Stomach (tissue), 19 donors: ENCODE data around the gene NRF1. TPM values are rescaled to one million over a fixed set of nuclear protein-coding genes. Genes with fewer than 3 reads are reported as not detected.
A peak's percentile ranks its signal among the peaks of the same experiment; 100 is the strongest.
"Not testable (repeated sequence)": the region's sequence is repeated elsewhere in the genome, so short reads cannot be mapped to it uniquely, and the experiment has no call there.

Source experiments
- DNase-seq, 2 donors: peaks; one replicate each; pipeline versions ENCODE4 v3.0.0 to v3.0.0-alpha.2; 2013 to 2019
- H3K27ac ChIP-seq, 5 donors: fragments of 200-600 bp in 4 of 5; sonication (generic) in 4 of 5; one replicate each; pipeline ENCODE4 v1.5.1; 2013 to 2019; ENCODE audit warnings: mild to moderate bottlenecking in 1 of 5, moderate library complexity in 1 of 5
- H3K27me3 ChIP-seq, 3 donors: fragments of 200-600 bp; sonication (generic); one replicate each; pipeline ENCODE4 v1.5.1; 2017 to 2019; ENCODE audit warnings: mixed run types in 1 of 3
- H3K36me3 ChIP-seq, 4 donors: fragments of 200-600 bp; sonication (generic); 1 replicate in 3 of 4; 2 replicates in 1 of 4; pipeline ENCODE4 v1.5.1; 2016 to 2019
- H3K4me1 ChIP-seq, 4 donors: fragments of 200-600 bp; sonication (generic); one replicate each; pipeline ENCODE4 v1.5.1; 2016 to 2019
- H3K4me3 ChIP-seq, 4 donors: fragments of 200-600 bp; sonication (generic) in 3 of 4; one replicate each; pipeline ENCODE4 v1.5.1; 2016 to 2019; ENCODE audit warnings: mild to moderate bottlenecking in 1 of 4
- H3K9me3 ChIP-seq, 4 donors: fragments of 200-600 bp; sonication (generic); one replicate each; pipeline ENCODE4 v1.5.1; 2016 to 2019
- EP300 ChIP-seq: sonication (generic); formaldehyde crosslinking; IDR thresholded peaks from one replicate; pipeline ENCODE4 v1.6.1; 2017; ENCODE audit warnings: antibody characterized with exemption
- POLR2A ChIP-seq, 4 donors: fragments of 450-650 bp; IDR thresholded peaks; one replicate each; pipeline ENCODE4 v1.6.1; 2016; ENCODE audit warnings: antibody characterized with exemption in 4 of 4, control low read depth in 2 of 4, mild to moderate bottlenecking in 1 of 4, moderate library complexity in 1 of 4
- POLR2AphosphoS5 ChIP-seq, 3 donors: sonication (generic); formaldehyde crosslinking; IDR thresholded peaks; one replicate each; pipeline ENCODE4 v1.6.1; 2016; ENCODE audit warnings: antibody characterized with exemption in 3 of 3
- WGBS, 5 donors: extraction: QIAGEN DNeasy Blood & Tissue Kit in 3 of 5; methylation state at CpG; one replicate each; pipeline versions ENCODE4 v1.1.5 to v1.1.7; 2013 to 2018; 5-methylcytosine and 5-hydroxymethylcytosine counted together
- intact Hi-C: fragments of 100-400 bp; cut with DNase I; formaldehyde crosslinking; loops from one replicate; pipeline ENCODE4 v1.15.1; 2023; ENCODE audit warnings: low total_unique reads
- long read RNA-seq, 10 donors: transcript quantifications; one replicate each; lab custom pipeline, GENCODE V29; 2026
- polyA plus RNA-seq, 3 donors: library from polyadenylated mRNA; stranded (reverse); fragments of 200-250 nt; gene quantifications; one replicate each; pipeline ENCODE4 v1.2.3, GENCODE V29; 2013
- total RNA-seq, 5 donors: library from RNA; depleted of rRNA; stranded (reverse); fragments of >200 nt; gene quantifications; one replicate each; pipeline versions ENCODE4 v1.1.0 to v1.2.3, GENCODE V29; 2014 to 2016
- TF ChIP-seq, protein P1 (sequence below), 7 experiments: fragments of 450-650 bp in 4 of 7; fragments of 200-600 bp in 3 of 7; sonication (generic) in 3 of 7; IDR thresholded peaks; one replicate each; pipeline ENCODE4 v1.5.1; 2016 to 2019; ENCODE audit warnings: antibody characterized with exemption in 7 of 7, control low read depth in 2 of 7, mild to moderate bottlenecking in 1 of 7
- donor health status: healthy with polysubstance abuse.
- donor health status: Bipolar disorder and iron deficiency.
- donor health status: healthy.

Gene NRF1
- total RNA-seq (10 to 100 TPM in 4 of 5 donors, 1 to 10 TPM in 1; 3.2 to 58.3 (median 18.9) TPM), polyA plus RNA-seq (1 to 10 TPM; 4.6 to 8.1 (median 5.0) TPM)
- long read RNA-seq, donor 1, partial matches to known transcripts = 0 of 1 reads
- long read RNA-seq, donor 1, other reads (novel, unspliced or antisense) = 0 of 1 reads
- long read RNA-seq, donor 2 = 0 reads
- long read RNA-seq, donor 3 = 0 reads
- long read RNA-seq, donor 4 = 0 reads
- long read RNA-seq, donor 5, partial matches to known transcripts = 0 of 1 reads
- long read RNA-seq, donor 5, other reads (novel, unspliced or antisense) = 0 of 1 reads
- long read RNA-seq, donor 6, partial matches to known transcripts = 6 of 11 reads
- long read RNA-seq, donor 6, other reads (novel, unspliced or antisense) = 0 of 11 reads
- long read RNA-seq, donor 7, partial matches to known transcripts = 0 of 1 reads
- long read RNA-seq, donor 7, other reads (novel, unspliced or antisense) = 0 of 1 reads
- long read RNA-seq, donor 8, partial matches to known transcripts = 0 of 5 reads
- long read RNA-seq, donor 8, other reads (novel, unspliced or antisense) = 0 of 5 reads
- long read RNA-seq, donor 9, partial matches to known transcripts = 5 of 8 reads
- long read RNA-seq, donor 9, other reads (novel, unspliced or antisense) = 0 of 8 reads
- long read RNA-seq, donor 10, partial matches to known transcripts = 0 of 1 reads
- long read RNA-seq, donor 10, other reads (novel, unspliced or antisense) = 0 of 1 reads

DNA sequence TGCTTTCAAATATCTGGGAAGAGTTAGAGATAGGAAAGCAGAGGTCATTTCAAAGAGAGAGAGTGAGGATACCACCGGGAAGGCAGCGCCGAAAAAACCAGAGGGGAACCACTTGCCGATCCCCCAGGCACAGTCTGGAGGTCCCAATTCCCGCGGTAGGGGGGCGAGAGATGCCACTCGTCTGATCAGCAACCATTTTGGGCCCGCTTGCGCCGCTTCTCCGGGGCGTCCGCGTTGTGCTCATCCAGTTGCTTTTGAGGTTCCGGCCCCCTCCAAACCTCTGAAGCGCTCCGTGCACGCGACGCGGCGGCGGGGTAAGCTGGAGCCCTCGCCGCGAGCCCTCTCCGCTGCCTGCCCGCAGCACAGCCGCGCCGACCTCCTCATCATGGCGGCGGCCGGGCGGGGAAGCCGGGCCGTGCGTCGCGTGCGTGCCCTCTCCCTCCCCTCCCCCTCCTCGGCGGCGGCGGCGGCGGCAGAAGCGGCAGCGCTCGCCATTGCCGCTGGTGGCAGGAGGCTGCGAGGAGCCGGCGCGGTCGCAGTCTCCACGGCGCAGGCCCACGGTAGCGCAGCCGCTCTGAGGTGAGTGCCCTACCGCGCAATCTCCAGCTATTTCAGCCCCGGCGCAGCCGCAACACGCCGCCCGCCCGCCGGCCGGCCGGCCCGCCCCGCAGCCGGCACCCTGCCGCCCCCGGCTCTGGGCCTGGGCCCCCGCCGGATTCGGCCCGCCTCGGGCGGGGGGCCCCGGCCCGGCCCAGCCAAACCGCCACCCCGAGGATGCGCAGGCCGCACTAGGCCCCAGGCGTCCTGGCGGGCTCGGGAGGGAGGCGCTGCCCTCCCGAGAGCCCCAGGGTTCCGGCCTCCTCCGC, at the start of gene NRF1:
TSS of gene NRF1 (plus strand) at position 475 of the 866 bp plus-strand sequence. CDS start 45,632 bp downstream, outside the sequence.
- peaks cover 0 to 13% (median 4%) of the 10 kb centered on the region in 4 donors for H3K36me3 ChIP-seq
- H3K27ac ChIP-seq = peak within 1 kb of the TSS; percentile 95 to 98 (median 95)
- H3K4me3 ChIP-seq = peak within 1 kb of the TSS; percentile 76 to 95 (median 86)
- H3K4me1 ChIP-seq = peaks cover 11 to 63% (median 43%) of the 10 kb centered on the region in 4 donors
- intact Hi-C loops = no loop called here
- TF ChIP-seq EP300 = no peak
- TF ChIP-seq POLR2AphosphoS5 (IDR thresholded peaks at IDR 0.05) = peak; percentile 67 to 91 (median 89)
- TF ChIP-seq POLR2A (IDR thresholded peaks at IDR 0.05) = no peak
- TF ChIP-seq, protein P1, sequence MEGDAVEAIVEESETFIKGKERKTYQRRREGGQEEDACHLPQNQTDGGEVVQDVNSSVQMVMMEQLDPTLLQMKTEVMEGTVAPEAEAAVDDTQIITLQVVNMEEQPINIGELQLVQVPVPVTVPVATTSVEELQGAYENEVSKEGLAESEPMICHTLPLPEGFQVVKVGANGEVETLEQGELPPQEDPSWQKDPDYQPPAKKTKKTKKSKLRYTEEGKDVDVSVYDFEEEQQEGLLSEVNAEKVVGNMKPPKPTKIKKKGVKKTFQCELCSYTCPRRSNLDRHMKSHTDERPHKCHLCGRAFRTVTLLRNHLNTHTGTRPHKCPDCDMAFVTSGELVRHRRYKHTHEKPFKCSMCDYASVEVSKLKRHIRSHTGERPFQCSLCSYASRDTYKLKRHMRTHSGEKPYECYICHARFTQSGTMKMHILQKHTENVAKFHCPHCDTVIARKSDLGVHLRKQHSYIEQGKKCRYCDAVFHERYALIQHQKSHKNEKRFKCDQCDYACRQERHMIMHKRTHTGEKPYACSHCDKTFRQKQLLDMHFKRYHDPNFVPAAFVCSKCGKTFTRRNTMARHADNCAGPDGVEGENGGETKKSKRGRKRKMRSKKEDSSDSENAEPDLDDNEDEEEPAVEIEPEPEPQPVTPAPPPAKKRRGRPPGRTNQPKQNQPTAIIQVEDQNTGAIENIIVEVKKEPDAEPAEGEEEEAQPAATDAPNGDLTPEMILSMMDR (IDR thresholded peaks at IDR 0.05) = peak in 3 of 7 experiments; percentile 18 to 28 (median 24)
- WGBS, 5 donors = 0 to 1% (median 0%) methylated on average over 21 to 98 of the region's 98 CpGs
- no peaks in the 10 kb centered on the region for H3K27me3 ChIP-seq
- no peaks in the 10 kb centered on the region for H3K9me3 ChIP-seq
- DNase-seq = peak; percentile 90 to 98

DNA sequence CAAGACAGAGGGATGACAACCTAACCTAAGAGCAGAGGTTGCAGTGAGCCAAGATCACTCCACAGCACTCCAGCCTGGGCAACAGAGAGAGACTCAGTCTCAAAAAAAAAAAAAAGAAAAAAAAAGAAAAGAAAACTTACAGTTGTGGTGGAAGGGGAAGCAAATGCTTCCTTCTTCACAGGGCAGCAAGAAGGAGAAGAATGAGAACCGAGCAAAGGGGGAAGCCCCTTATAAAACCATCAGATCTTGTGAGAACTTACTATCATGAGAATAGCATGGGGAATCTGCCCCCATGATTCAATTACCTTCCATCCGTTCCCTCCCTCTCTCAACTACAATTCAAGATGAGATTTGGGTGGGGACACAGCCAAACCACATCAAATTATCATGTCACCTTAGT, 45.2 kb upstream of the NRF1 start:
- H3K4me1 ChIP-seq, H3K4me3 ChIP-seq, H3K27ac ChIP-seq, DNase-seq, H3K9me3 ChIP-seq, intact Hi-C loops, H3K36me3 ChIP-seq: not testable (repeated sequence)
- WGBS, 5 donors = 56 to 72% (median 69%) methylated on average over 2 of the region's 2 CpGs
- peaks cover 0 to 14% (median 0%) of the 10 kb centered on the region in 3 donors for H3K27me3 ChIP-seq

DNA sequence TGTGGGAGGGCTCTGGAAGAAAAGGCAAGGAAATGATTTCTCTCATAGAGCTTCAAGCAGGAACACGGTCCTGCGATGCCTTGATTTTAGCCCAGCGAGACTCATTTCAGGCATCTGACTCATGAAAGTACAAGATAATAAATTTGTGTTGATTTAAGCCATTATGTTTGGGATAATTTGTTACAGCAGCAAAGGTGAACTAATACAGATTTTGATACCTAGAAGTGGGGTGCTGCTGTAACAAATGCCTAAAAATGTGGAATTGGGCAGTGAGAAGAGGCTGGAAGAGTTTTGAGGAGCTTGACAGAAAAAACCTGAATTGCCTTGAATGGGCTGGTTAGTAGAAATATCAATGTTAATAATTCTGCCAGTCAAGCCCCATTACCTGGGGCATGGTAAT, 44.1 kb upstream of the NRF1 start:
- no peak overlapping the region for H3K4me3 ChIP-seq
- no peaks in the 10 kb centered on the region for H3K36me3 ChIP-seq
- no peak overlapping the region for H3K27ac ChIP-seq
- no peaks in the 10 kb centered on the region for H3K4me1 ChIP-seq
- WGBS, 5 donors = 93 to 100% (median 96%) methylated on average over 3 of the region's 3 CpGs
- peaks cover 0 to 5% (median 0%) of the 10 kb centered on the region in 4 donors for H3K9me3 ChIP-seq
- intact Hi-C loops = no loop called here
- peaks cover 0 to 14% (median 0%) of the 10 kb centered on the region in 3 donors for H3K27me3 ChIP-seq
- no peak for TF ChIP-seq POLR2AphosphoS5 (IDR thresholded peaks at IDR 0.05)
- no peak for TF ChIP-seq POLR2A (IDR thresholded peaks at IDR 0.05)
- TF ChIP-seq, protein P1 (IDR thresholded peaks at IDR 0.05) = no peak
- no peak for TF ChIP-seq EP300
- DNase-seq = no peak

DNA sequence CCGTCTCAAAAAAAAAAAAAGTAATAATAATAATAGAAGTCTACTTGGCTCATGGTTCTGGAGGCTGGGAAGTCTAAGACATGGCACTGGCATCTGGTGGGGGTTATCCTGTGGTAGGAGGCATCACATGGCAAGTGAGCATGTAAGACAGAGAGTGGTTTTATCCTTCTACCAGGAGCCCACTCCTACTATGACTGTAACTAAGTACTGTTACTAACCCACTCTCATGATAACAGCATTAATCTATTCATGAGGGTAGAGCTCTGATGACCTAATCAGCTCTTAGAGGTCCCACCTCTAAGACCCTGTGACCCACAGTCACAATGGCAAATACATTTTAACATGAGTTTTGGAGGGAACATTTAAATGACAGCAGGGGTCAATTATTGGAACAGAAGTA, 43.3 kb upstream of the NRF1 start:
- peaks cover 0 to 5% (median 0%) of the 10 kb centered on the region in 4 donors for H3K9me3 ChIP-seq
- no peak overlapping the region for H3K4me3 ChIP-seq
- TF ChIP-seq POLR2AphosphoS5 (IDR thresholded peaks at IDR 0.05) (no peak), POLR2A (IDR thresholded peaks at IDR 0.05) (no peak), EP300 (no peak)
- TF ChIP-seq, protein P1 (IDR thresholded peaks at IDR 0.05) = no peak

More for the DNA sequence above, 43.3 kb upstream of the NRF1 start:
- H3K27me3 ChIP-seq = peaks cover 0 to 14% (median 0%) of the 10 kb centered on the region in 3 donors
- H3K27ac ChIP-seq = no peak overlapping the region
- WGBS, 5 donors = 43 to 95% (median 67%) methylated on average over 1 of the region's 1 CpG
- no peaks in the 10 kb centered on the region for H3K4me1 ChIP-seq
- no peaks in the 10 kb centered on the region for H3K36me3 ChIP-seq
- intact Hi-C loops = no loop called here
- no peak for DNase-seq
